Regular cardiac myocyte (primary cell): ENCODE measurements around the gene FAM153A. TPM values are rescaled to one million over a fixed set of nuclear protein-coding genes. Genes with fewer than 3 reads are reported as not detected.

Experiments used
- total RNA-seq: library from RNA; depleted of rRNA; stranded (reverse); fragments of >200 nt; gene quantifications from 2 replicates; pipeline ENCODE4 v1.2.3, GENCODE V29; 2014

Gene FAM153A
- 0.56 TPM in 1 of 2 replicates, not detected in the other for total RNA-seq

GRCh38 chr5:177782792-177783633, at the start of gene FAM153A:
Gene FAM153A (minus strand): TSS chr5:177782899.

Other genes starting within 250 kb of the FAM153A start
- gene FAM193B, start 228.3 kb downstream of the FAM153A start, total RNA-seq, result 9.8 and 34.1 TPM in 2 replicates
- gene TMED9, start 190.7 kb downstream of the FAM153A start, total RNA-seq, result 223 and 242 TPM in 2 replicates
- gene B4GALT7, start 182.8 kb downstream of the FAM153A start, total RNA-seq, result 40.5 and 53.0 TPM in 2 replicates
- not detected in 2 replicates for gene PROP1, start 213.3 kb upstream of the FAM153A start, total RNA-seq